HG03025 (cell line): ENCODE data around the gene LBX1.

ENCODE experiments used
- ATAC-seq: cut with Tn5 transposase; IDR thresholded peaks from one replicate; pipeline ENCODE4 v1.9.1; 2021; ENCODE audit warnings: mild to moderate bottlenecking, moderate library complexity; ENCODE audit not compliant: unreplicated experiment, low FRiP score

The LBX1 gene

GRCh38 chr10:101226491-101227428 lies 2.5 kb downstream of the LBX1 start:
- no peak for ATAC-seq

DNA sequence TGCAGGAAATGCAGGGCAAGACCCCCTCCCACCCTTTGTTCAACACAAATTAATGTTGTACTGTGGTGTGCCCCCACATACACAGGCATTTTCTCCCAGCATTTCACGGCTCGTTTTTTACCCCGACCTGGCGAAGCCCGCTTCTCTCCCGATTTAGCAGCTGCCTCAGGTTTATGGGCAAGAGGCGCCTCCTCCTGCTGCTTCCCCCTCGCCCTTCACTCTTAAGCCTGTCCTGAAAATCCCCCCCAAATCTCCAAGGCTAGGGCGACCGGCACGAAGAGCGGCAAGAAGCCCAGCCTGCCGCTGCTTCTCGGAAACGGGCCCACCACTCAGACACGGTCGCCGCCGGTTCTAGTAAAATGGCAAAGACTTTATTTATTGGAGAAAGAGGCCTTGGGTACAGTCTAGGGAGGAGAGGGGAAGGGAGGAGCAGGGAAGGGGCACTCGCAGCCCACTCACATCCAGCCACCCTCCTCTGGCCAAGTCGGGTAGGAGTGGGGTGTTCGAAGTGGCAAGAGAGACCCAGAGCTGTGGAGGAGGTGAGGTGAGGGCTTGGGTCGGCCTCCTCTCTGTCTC lies 3.3 kb downstream of the LBX1 start:
- no peak for ATAC-seq

GRCh38 chr10:101224910-101225823 lies 4.1 kb downstream of the LBX1 start:
- no peak for ATAC-seq

GRCh38 chr10:101224060-101224909 lies 5.0 kb downstream of the LBX1 start:
- ATAC-seq = no peak

GRCh38 chr10:101223274-101224059 lies 5.8 kb downstream of the LBX1 start:
- ATAC-seq = no peak

GRCh38 chr10:101222683-101223273 lies 6.5 kb downstream of the LBX1 start:
- no peak for ATAC-seq

- no peak for ATAC-seq
These were observed 7.2 kb downstream of the LBX1 start for GRCh38 chr10:101221963-101222531.

GRCh38 chr10:101221549-101221948 lies 7.7 kb downstream of the LBX1 start:
- ATAC-seq = no peak

DNA sequence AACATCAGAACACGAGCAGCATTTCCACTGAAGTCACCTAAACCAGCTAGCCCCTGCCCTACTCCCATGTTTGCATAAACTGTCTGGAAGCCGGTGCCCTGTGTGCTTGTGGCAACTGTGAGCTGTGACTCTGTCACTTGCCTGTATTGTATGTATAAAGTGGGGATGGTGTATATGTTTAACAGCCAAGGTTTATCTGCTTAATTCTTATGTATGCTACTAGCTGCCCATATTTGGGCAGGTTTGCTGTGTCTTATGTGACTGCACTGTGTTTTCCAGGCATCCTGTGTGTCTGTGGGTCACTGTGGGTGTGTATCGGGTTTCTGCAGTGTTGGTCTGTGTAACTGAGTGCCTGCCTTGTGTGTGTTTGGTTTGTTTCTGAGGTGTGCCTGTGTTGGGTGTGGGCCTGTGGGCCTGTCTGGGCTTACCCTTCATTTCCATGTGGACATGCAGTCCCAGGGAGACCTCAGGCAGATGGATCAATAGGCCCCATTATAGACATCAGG lies 9.3 kb downstream of the LBX1 start:
- no peak for ATAC-seq

DNA sequence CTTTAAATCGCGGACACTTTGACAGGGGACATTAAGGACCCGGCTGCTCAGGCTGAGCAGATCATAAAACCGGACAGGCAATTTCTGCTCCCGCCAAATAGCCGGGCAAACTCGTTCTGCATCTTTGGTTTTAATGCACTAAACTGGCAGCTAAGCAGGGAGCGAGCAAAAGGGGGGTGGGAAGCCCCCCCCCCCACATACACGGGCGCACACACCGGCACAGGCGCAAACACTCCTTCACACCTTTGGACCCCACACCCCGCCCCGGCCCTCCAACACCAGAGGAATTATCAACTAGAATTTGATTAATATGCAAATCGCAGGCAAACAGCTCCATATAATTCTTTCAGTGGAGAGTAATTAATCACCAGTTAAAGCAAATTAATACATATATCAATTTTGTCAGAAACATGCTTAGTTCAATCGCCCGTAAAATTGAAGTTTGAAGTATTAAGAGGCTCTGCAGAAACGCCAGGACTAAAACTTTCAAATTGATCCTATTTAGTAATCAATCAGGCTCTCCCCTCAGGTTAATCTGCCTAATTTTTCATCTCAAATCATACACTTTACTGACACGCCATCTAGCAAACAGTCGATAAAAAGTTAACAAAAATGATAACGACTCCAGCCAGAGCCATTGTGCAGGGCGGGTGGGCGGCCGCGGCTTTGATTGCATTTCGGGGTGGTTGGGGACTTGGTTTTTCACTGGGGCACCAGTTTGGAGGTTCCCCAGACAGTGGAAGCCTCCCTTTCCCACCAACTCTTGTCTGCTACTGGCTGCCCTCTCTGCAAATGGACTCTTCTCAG lies 9.9 kb downstream of the LBX1 start:
- no peak for ATAC-seq

DNA sequence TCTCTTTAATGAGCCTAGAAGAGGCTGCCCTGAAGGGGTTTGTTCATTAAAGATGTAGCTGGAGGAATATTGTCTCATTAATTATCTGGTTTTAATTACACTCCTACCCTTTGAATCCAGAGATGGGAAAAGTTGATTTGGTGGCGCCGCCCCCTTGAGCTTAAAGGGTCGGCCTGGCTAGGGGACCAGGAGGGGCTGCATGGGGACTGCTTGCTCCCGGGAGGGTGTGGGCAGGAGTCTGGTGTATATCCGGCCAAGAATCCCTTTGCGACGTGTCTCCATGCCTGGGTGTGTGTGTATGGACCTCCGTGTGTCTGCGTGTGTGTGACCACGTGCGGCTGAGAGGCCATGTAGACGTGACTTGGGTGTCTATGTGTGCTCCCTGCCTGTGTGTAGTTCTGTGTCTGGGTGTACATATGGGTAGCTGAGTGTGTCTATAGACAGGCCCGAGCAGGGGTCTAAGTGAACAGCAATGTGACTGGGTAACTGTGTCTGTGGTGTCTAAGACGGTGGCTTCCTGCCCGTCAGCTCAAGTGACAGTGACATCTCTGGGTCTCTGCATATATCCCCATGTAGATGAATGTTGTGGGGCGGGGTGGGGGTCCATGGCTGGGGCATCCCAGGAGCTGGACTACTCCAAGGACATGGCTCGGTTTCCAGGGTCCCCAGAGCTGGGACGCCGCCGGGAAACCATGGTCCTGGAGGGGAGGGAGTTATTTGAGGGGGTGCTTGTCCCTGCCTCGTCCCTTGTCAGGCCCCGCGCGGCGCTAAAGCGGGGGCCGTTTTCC lies 10.7 kb downstream of the LBX1 start:
- no peak for ATAC-seq

- ATAC-seq = no peak
These were observed 11.6 kb downstream of the LBX1 start for GRCh38 chr10:101217450-101218281.

GRCh38 chr10:101217044-101217425 lies 12.2 kb downstream of the LBX1 start:
- no peak for ATAC-seq

DNA sequence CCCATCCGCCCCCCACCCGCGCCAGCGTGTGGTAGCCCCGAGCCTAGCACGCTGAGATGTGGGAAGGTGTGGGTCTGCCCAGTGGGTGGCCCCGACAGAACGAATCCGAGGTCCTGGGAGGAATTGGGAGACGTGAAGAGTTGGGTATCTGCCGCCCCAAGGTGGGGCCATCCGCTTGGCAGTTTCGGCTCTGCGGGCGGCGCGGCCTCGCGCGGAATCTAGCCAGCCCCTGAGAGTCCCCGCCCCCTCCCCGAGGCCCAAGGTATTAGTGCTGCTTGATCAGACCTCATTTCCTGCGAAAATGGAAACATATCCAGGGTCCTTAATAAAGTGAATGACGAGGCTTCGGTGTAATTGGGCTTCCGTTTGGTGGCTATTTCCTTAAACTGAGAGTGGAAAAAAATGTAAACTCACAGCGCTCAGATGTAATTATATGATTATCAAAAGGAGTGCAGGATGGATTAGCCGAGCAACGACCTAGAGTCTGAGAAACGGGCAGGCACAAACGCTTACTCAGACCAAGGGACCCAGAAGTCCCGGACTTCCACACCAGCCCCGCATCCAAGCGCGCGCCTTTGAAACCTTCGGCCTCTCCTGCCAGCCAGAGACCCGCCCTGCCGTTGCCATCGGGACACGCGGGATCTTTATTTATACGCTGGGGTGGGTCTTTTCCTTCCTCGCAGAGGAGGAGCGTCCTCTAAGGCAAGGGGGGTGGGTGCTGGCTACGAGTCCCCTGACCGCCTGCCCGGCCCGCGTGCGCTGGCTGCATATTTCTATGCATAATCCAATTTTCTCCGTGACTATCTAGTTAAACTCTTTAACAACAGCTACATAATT lies 12.8 kb downstream of the LBX1 start:
- ATAC-seq = no peak
